ENCODE measurements around the gene RAX.

- TF ChIP-seq POLR2AphosphoS5 (IDR thresholded peaks at IDR 0.05; ENCODE audit: insufficient read depth in 1 of 2, low read depth in 1 of 2) (no peak), POLR2A (IDR thresholded peaks at IDR 0.05) (no peak)
- TF ChIP-seq, protein P1, sequence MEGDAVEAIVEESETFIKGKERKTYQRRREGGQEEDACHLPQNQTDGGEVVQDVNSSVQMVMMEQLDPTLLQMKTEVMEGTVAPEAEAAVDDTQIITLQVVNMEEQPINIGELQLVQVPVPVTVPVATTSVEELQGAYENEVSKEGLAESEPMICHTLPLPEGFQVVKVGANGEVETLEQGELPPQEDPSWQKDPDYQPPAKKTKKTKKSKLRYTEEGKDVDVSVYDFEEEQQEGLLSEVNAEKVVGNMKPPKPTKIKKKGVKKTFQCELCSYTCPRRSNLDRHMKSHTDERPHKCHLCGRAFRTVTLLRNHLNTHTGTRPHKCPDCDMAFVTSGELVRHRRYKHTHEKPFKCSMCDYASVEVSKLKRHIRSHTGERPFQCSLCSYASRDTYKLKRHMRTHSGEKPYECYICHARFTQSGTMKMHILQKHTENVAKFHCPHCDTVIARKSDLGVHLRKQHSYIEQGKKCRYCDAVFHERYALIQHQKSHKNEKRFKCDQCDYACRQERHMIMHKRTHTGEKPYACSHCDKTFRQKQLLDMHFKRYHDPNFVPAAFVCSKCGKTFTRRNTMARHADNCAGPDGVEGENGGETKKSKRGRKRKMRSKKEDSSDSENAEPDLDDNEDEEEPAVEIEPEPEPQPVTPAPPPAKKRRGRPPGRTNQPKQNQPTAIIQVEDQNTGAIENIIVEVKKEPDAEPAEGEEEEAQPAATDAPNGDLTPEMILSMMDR (IDR thresholded peaks at IDR 0.05): peak; percentile 58 to 76 (median 60)
These were observed 35.1 kb upstream of the RAX start for GRCh38 chr18:59308248-59308937.
